Measurements from ENCODE around the gene FBXO45. TPM values are rescaled to one million over a fixed set of nuclear protein-coding genes. Genes with fewer than 3 reads are reported as not detected.
"Not testable (repeated sequence)": the region's sequence is repeated elsewhere in the genome, so short reads cannot be mapped to it uniquely, and the experiment has no call there.

Gene FBXO45
- total RNA-seq, 1 experiment from 2014 or later = 31.5 TPM

- no peak for DNase-seq (ENCODE audit: low read depth)
Observed at GRCh38 chr3:196619223-196619622, 50.8 kb downstream of the FBXO45 start.

GRCh38 chr3:196619627-196620026 lies 51.2 kb downstream of the FBXO45 start:
- not testable (repeated sequence) for DNase-seq (ENCODE audit: low read depth)

- peak; percentile 73 for DNase-seq (ENCODE audit: low read depth)
Observed at GRCh38 chr3:196620161-196620604, 51.7 kb downstream of the FBXO45 start.

- DNase-seq (ENCODE audit: low read depth) = no peak
Observed at GRCh38 chr3:196620684-196621083, 52.2 kb downstream of the FBXO45 start.

GRCh38 chr3:196621611-196622010 lies 53.2 kb downstream of the FBXO45 start:
- DNase-seq (ENCODE audit: low read depth) = no peak

GRCh38 chr3:196624067-196624790 lies 55.8 kb downstream of the FBXO45 start:
- no peak for DNase-seq (ENCODE audit: low read depth)

- DNase-seq (ENCODE audit: low read depth) = no peak
Observed at GRCh38 chr3:196624907-196625306, 56.4 kb downstream of the FBXO45 start.

- no peak for DNase-seq (ENCODE audit: low read depth)
Observed at GRCh38 chr3:196625331-196625730, 56.9 kb downstream of the FBXO45 start.

GRCh38 chr3:196627918-196628231 lies 59.4 kb downstream of the FBXO45 start:
- no peak for DNase-seq (ENCODE audit: low read depth)

- no peak for DNase-seq (ENCODE audit: low read depth)
Observed at GRCh38 chr3:196629228-196629627, 60.8 kb downstream of the FBXO45 start.

GRCh38 chr3:196631682-196632045 lies 63.2 kb downstream of the FBXO45 start:
- DNase-seq (ENCODE audit: low read depth) = no peak

- DNase-seq (ENCODE audit: low read depth) = peak; percentile 93
Observed at GRCh38 chr3:196632046-196632751, 63.7 kb downstream of the FBXO45 start.

GRCh38 chr3:196633555-196634151 lies 65.2 kb downstream of the FBXO45 start:
- DNase-seq (ENCODE audit: low read depth) = no peak

- DNase-seq (ENCODE audit: low read depth) = no peak
Observed at GRCh38 chr3:196634224-196634623, 65.8 kb downstream of the FBXO45 start.

GRCh38 chr3:196634829-196635228 lies 66.4 kb downstream of the FBXO45 start:
- no peak for DNase-seq (ENCODE audit: low read depth)

- no peak for DNase-seq (ENCODE audit: low read depth)
Observed at GRCh38 chr3:196636369-196637349, 68.2 kb downstream of the FBXO45 start.

GRCh38 chr3:196637941-196638340 lies 69.5 kb downstream of the FBXO45 start:
- DNase-seq (ENCODE audit: low read depth) = not testable (repeated sequence)

Other genes with a start within 250 kb of the FBXO45 start
- 0.36 and 1.2 TPM in 2 replicates for gene TM4SF19, start 230.3 kb upstream of the FBXO45 start, total RNA-seq (2014; rRNA removed; shearing (Covaris generic))
- 11.5 and 13.7 TPM in 2 replicates for gene UBXN7, start 136.2 kb upstream of the FBXO45 start, total RNA-seq (2014; rRNA removed; shearing (Covaris generic))
- gene RNF168, start 64.9 kb upstream of the FBXO45 start, total RNA-seq (2014; rRNA removed; shearing (Covaris generic)) = 12.0 and 14.5 TPM in 2 replicates
- not detected in 2 replicates for gene SMCO1, start 53.3 kb upstream of the FBXO45 start, total RNA-seq (2014; rRNA removed; shearing (Covaris generic))
- gene WDR53, start 106 bp upstream of the FBXO45 start, total RNA-seq (2014; rRNA removed; shearing (Covaris generic)) = 9.5 and 16.9 TPM in 2 replicates
- gene NRROS, start 71.0 kb downstream of the FBXO45 start, total RNA-seq (2014; rRNA removed; shearing (Covaris generic)) = 2.1 and 2.5 TPM in 2 replicates
- 2.5 and 6.2 TPM in 2 replicates for gene CEP19, start 143.6 kb downstream of the FBXO45 start, total RNA-seq (2014; rRNA removed; shearing (Covaris generic))
- gene PIGX, start 143.7 kb downstream of the FBXO45 start, total RNA-seq (2014; rRNA removed; shearing (Covaris generic)) = 28.7 and 33.1 TPM in 2 replicates
- 36.1 and 44.6 TPM in 2 replicates for gene PAK2, start 171.2 kb downstream of the FBXO45 start, total RNA-seq (2014; rRNA removed; shearing (Covaris generic))

Measured in Daoy (cell line).